Loucy (cell line): Measurements from ENCODE around the gene GATA3.

Experiments used
- H2AFZ ChIP-seq: fragments of 200-600 bp; sonication (generic); 2 replicates; pipeline ENCODE4 v1.6.0; 2016; ENCODE audit warnings: antibody characterized with exemption, mild to moderate bottlenecking, low read length, moderate library complexity
- H3F3A ChIP-seq: fragments of 200-600 bp; 2 replicates; pipeline ENCODE4 v1.6.0; 2016; ENCODE audit warnings: antibody characterized with exemption, low read depth, mild to moderate bottlenecking
- H3K27me3 ChIP-seq: fragments of 200-600 bp; sonication (generic); 2 replicates; pipeline ENCODE4 v1.6.1; 2014; ENCODE audit warnings: low read length, mild to moderate bottlenecking; ENCODE audit not compliant: insufficient read depth, poor library complexity, severe bottlenecking
- H3K36me3 ChIP-seq: fragments of 200-600 bp; sonication (generic); 2 replicates; pipeline ENCODE4 v1.6.1; 2016; ENCODE audit warnings: low read length; ENCODE audit not compliant: insufficient read depth
- H3K4me1 ChIP-seq: fragments of 200-600 bp; sonication (generic); 2 replicates; pipeline ENCODE4 v1.5.1; 2014; ENCODE audit warnings: low read length, mild to moderate bottlenecking; ENCODE audit not compliant: insufficient read depth, poor library complexity, severe bottlenecking
- H3K4me2 ChIP-seq: fragments of 200-600 bp; sonication (generic); 2 replicates; pipeline ENCODE4 v1.6.0; 2014; ENCODE audit warnings: antibody characterized with exemption, low read length, low read depth, mild to moderate bottlenecking; ENCODE audit not compliant: poor library complexity, severe bottlenecking
- H3K4me3 ChIP-seq: fragments of 200-600 bp; sonication (generic); 2 replicates; pipeline ENCODE4 v1.5.1; 2014; ENCODE audit warnings: low read length, mild to moderate bottlenecking, mixed read lengths; ENCODE audit not compliant: poor library complexity, severe bottlenecking
- H3K79me2 ChIP-seq: fragments of 200-600 bp; sonication (generic); 2 replicates; pipeline ENCODE4 v1.6.1; 2014; ENCODE audit warnings: low read length; ENCODE audit not compliant: insufficient read depth
- H3K9ac ChIP-seq: fragments of 200-600 bp; sonication (generic); 2 replicates; pipeline ENCODE4 v1.6.0; 2014; ENCODE audit warnings: mild to moderate bottlenecking, low read depth, low read length, moderate library complexity; ENCODE audit not compliant: poor library complexity, severe bottlenecking
- H3K9me2 ChIP-seq: fragments of 200-600 bp; sonication (generic); replicated peaks from 2 replicates; pipeline ENCODE4 v1.6.1; 2016; ENCODE audit warnings: low read depth, low read length, mixed read lengths
- H3K9me3 ChIP-seq: fragments of 200-600 bp; sonication (generic); 2 replicates; pipeline ENCODE4 v1.6.1; 2014; ENCODE audit warnings: mild to moderate bottlenecking, antibody characterized with exemption, low read length, low read depth; ENCODE audit not compliant: insufficient read depth
- H4K20me1 ChIP-seq: fragments of 200-600 bp; sonication (generic); 2 replicates; pipeline ENCODE4 v1.6.0; 2014; ENCODE audit warnings: antibody characterized with exemption, low read length, mild to moderate bottlenecking; ENCODE audit not compliant: insufficient read depth, poor library complexity, severe bottlenecking
- EZH2phosphoT487 ChIP-seq: fragments of 200-600 bp; IDR thresholded peaks from 2 replicates; pipeline ENCODE4 v1.6.1; 2018; ENCODE audit warnings: antibody characterized with exemption, mild to moderate bottlenecking, moderate library complexity, borderline replicate concordance
- TF ChIP-seq, protein P1 (sequence below): fragments of 200-600 bp; sonication (generic); conservative IDR thresholded peaks from 2 replicates; pipeline ENCODE4 v1.5.1; 2014; ENCODE audit warnings: mild to moderate bottlenecking, antibody characterized with exemption, low read length

The GATA3 gene

DNA sequence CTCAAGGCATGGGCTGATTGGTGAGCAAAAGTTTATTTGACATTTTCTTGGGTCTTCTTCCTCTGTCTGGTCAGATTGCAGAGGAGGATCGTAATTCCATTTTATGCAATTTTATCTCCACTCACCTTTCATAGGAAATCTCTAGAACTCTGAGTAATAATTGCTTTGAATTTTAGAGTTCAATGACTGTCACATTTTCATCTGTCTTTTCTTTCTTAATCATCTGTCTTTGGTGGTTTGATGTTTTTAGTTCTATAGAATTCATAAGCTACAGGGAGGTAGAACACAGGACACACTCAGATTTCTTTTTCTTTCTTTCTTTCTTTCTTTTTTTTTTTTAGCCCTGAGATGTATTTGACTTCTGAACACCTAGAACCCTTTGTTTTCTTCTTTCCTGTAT lies 11.6 kb downstream of the GATA3 start:
- Histone ChIP-seq H3F3A (peaks cover 13% of the 10 kb centered on the region), H3K9me2 (no peaks in the 10 kb centered on the region), H3K4me2 (peak overlapping the region; percentile 85), H2AFZ (no peak overlapping the region), H4K20me1 (peaks cover 100% of the 10 kb centered on the region), H3K9ac (peak overlapping the region; percentile 43), H3K27me3 (no peaks in the 10 kb centered on the region), H3K36me3 (peaks cover 99% of the 10 kb centered on the region), H3K9me3 (no peaks in the 10 kb centered on the region), H3K4me3 (peak overlapping the region; percentile 58), H3K4me1 (peaks cover 88% of the 10 kb centered on the region), H3K79me2 (peaks cover 100% of the 10 kb centered on the region)
- TF ChIP-seq EZH2phosphoT487 = no peak
- TF ChIP-seq, protein P1, sequence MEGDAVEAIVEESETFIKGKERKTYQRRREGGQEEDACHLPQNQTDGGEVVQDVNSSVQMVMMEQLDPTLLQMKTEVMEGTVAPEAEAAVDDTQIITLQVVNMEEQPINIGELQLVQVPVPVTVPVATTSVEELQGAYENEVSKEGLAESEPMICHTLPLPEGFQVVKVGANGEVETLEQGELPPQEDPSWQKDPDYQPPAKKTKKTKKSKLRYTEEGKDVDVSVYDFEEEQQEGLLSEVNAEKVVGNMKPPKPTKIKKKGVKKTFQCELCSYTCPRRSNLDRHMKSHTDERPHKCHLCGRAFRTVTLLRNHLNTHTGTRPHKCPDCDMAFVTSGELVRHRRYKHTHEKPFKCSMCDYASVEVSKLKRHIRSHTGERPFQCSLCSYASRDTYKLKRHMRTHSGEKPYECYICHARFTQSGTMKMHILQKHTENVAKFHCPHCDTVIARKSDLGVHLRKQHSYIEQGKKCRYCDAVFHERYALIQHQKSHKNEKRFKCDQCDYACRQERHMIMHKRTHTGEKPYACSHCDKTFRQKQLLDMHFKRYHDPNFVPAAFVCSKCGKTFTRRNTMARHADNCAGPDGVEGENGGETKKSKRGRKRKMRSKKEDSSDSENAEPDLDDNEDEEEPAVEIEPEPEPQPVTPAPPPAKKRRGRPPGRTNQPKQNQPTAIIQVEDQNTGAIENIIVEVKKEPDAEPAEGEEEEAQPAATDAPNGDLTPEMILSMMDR = no peak

DNA sequence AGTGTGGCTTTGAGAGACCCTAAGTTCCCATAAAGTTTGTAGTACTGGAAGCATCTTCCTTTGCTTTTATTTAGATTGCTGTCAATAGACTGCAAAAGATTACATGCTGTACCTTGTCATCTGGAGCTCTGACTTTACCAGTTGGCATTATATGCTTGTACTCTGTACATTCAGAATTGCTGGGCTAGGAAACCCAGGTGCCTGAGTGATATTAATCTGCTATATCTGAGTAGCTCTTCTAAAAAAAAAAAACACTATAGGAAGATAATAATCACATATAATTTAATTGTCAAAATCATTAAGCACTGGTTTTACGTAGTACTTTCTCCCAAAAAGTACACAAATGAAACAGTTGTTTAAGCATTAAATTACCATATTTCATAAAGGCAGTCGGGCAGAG lies 12.3 kb downstream of the GATA3 start:
- no peaks in the 10 kb centered on the region for H3K9me2 ChIP-seq
- H2AFZ ChIP-seq = no peak overlapping the region
- peak overlapping the region; percentile 58 for H3K4me3 ChIP-seq
- H3F3A ChIP-seq = peaks cover 20% of the 10 kb centered on the region
- H3K79me2 ChIP-seq = peaks cover 100% of the 10 kb centered on the region
- TF ChIP-seq, protein P1 = no peak
- no peak for TF ChIP-seq EZH2phosphoT487
- no peaks in the 10 kb centered on the region for H3K9me3 ChIP-seq
- peak overlapping the region; percentile 43 for H3K9ac ChIP-seq
- peak overlapping the region; percentile 85 for H3K4me2 ChIP-seq
- H3K4me1 ChIP-seq = peaks cover 88% of the 10 kb centered on the region
- no peaks in the 10 kb centered on the region for H3K27me3 ChIP-seq
- peaks cover 100% of the 10 kb centered on the region for H4K20me1 ChIP-seq
- peaks cover 99% of the 10 kb centered on the region for H3K36me3 ChIP-seq

DNA sequence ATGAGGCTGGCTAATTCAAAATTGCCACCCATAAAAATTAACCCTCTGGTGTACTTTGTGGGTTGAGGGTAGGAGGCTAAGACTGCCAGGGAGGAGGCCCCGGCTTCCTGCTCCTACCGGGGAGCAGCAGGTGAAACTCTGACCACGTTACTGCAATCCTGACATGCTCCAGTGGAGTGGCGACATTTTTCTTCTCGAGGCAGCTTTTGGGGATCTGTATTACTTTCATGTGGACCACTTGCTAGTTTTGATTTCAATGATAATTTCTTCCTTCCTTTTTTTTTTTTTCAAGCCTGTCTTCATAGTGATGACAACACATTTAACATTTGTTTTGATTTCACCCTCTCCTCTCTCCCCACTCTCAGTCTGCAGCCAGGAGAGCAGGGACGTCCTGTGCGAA lies 14.6 kb downstream of the GATA3 start:
- Histone ChIP-seq H3K4me1 (peaks cover 70% of the 10 kb centered on the region), H4K20me1 (peaks cover 98% of the 10 kb centered on the region), H3F3A (peaks cover 33% of the 10 kb centered on the region), H2AFZ (no peak overlapping the region), H3K4me3 (peak overlapping the region; percentile 54), H3K9ac (no peak overlapping the region), H3K27me3 (no peaks in the 10 kb centered on the region), H3K9me3 (no peaks in the 10 kb centered on the region), H3K36me3 (peaks cover 98% of the 10 kb centered on the region), H3K79me2 (peaks cover 100% of the 10 kb centered on the region), H3K4me2 (peak overlapping the region; percentile 85), H3K9me2 (no peaks in the 10 kb centered on the region)
- TF ChIP-seq, protein P1 = no peak
- no peak for TF ChIP-seq EZH2phosphoT487
